ENCODE measurements around the gene GPR17. TPM values are rescaled to one million over a fixed set of nuclear protein-coding genes. Genes with fewer than 3 reads are reported as not detected.
A peak's percentile ranks its signal among the peaks of the same experiment; 100 is the strongest.

The GPR17 gene
- total RNA-seq, 1 donor from 2014 or later, result not detected

- Mint-ChIP-seq H3K27me3 (ENCODE audit: unreplicated experiment) (no peaks in the 10 kb centered on the region), H3K4me3 (ENCODE audit: unreplicated experiment) (no peak overlapping the region)
- DNase-seq (ENCODE audit: extremely low spot score, unreplicated experiment), result no peak
Observed at GRCh38 chr2:127636248-127637235, 9.4 kb upstream of the GPR17 start.

GRCh38 chr2:127637236-127637630, 8.7 kb upstream of the GPR17 start:
- H3K27ac Mint-ChIP-seq (ENCODE audit: unreplicated experiment), result peak overlapping the region; percentile 87

More at GRCh38 chr2:127636248-127637235, 9.4 kb upstream of the GPR17 start:
- no peaks in the 10 kb centered on the region for H3K9me3 Mint-ChIP-seq (ENCODE audit: unreplicated experiment)
- no peak for TF ChIP-seq CTCF (IDR thresholded peaks at IDR 0.05)
- peaks cover 23% of the 10 kb centered on the region for H3K4me1 Mint-ChIP-seq (ENCODE audit: unreplicated experiment)
- peak overlapping the region; percentile 10 for H3K27ac Mint-ChIP-seq (ENCODE audit: unreplicated experiment)
- H3K36me3 Mint-ChIP-seq (ENCODE audit: unreplicated experiment), result no peaks in the 10 kb centered on the region

GRCh38 chr2:127637725-127638252, 8.2 kb upstream of the GPR17 start:
- H3K9me3 Mint-ChIP-seq (ENCODE audit: unreplicated experiment), result no peaks in the 10 kb centered on the region
- H3K36me3 Mint-ChIP-seq (ENCODE audit: unreplicated experiment), result no peaks in the 10 kb centered on the region
- no peak overlapping the region for H3K4me3 Mint-ChIP-seq (ENCODE audit: unreplicated experiment)
- no peak for TF ChIP-seq CTCF (IDR thresholded peaks at IDR 0.05)
- H3K27ac Mint-ChIP-seq (ENCODE audit: unreplicated experiment), result peak overlapping the region; percentile 87
- no peak for DNase-seq (ENCODE audit: extremely low spot score, unreplicated experiment)
- H3K4me1 Mint-ChIP-seq (ENCODE audit: unreplicated experiment), result peaks cover 26% of the 10 kb centered on the region
- no peaks in the 10 kb centered on the region for H3K27me3 Mint-ChIP-seq (ENCODE audit: unreplicated experiment)

More at GRCh38 chr2:127637236-127637630, 8.7 kb upstream of the GPR17 start:
- no peaks in the 10 kb centered on the region for H3K36me3 Mint-ChIP-seq (ENCODE audit: unreplicated experiment)
- no peak overlapping the region for H3K4me3 Mint-ChIP-seq (ENCODE audit: unreplicated experiment)
- no peaks in the 10 kb centered on the region for H3K9me3 Mint-ChIP-seq (ENCODE audit: unreplicated experiment)
- TF ChIP-seq CTCF (IDR thresholded peaks at IDR 0.05), result no peak
- DNase-seq (ENCODE audit: extremely low spot score, unreplicated experiment), result no peak
- peaks cover 24% of the 10 kb centered on the region for H3K4me1 Mint-ChIP-seq (ENCODE audit: unreplicated experiment)
- no peaks in the 10 kb centered on the region for H3K27me3 Mint-ChIP-seq (ENCODE audit: unreplicated experiment)

GRCh38 chr2:127638361-127639110, 7.4 kb upstream of the GPR17 start:
- TF ChIP-seq CTCF (IDR thresholded peaks at IDR 0.05), result no peak
- Mint-ChIP-seq H3K27ac (ENCODE audit: unreplicated experiment) (peak overlapping the region; percentile 87), H3K36me3 (ENCODE audit: unreplicated experiment) (no peaks in the 10 kb centered on the region), H3K4me3 (ENCODE audit: unreplicated experiment) (no peak overlapping the region), H3K9me3 (ENCODE audit: unreplicated experiment) (no peaks in the 10 kb centered on the region), H3K4me1 (ENCODE audit: unreplicated experiment) (peaks cover 30% of the 10 kb centered on the region), H3K27me3 (ENCODE audit: unreplicated experiment) (no peaks in the 10 kb centered on the region)
- DNase-seq (ENCODE audit: extremely low spot score, unreplicated experiment), result no peak

Data from osteocyte (in vitro differentiated cells).